H1 (cell line): ENCODE measurements around the gene ANKRD60. TPM values are rescaled to one million over a fixed set of nuclear protein-coding genes. Genes with fewer than 3 reads are reported as not detected.

Source experiments
- CTCF ChIA-PET: fragments of 300-600 bp; sonication (Branson Sonifier 250); formaldehyde crosslinking; loops from one replicate; lab custom pipeline; 2021; ENCODE audit not compliant: partially characterized antibody; lab: Charles Lee
- POLR2A ChIA-PET: fragments of 300-600 bp; sonication (Branson Sonifier 250); formaldehyde crosslinking; loops from one replicate; lab custom pipeline; 2021; ENCODE audit warnings: inconsistent platforms; ENCODE audit not compliant: partially characterized antibody; lab: Charles Lee
- DNase-seq, 2 experiments: peaks; one replicate each; pipeline versions ENCODE4 v3.0.0 to v3.0.0-alpha.2; 2010 to 2022; ENCODE audit warnings: low spot score in 2 of 2, low read depth in 1 of 2, mixed read lengths in 1 of 2
- FAIRE-seq: peaks from 2 replicates; lab custom pipeline; 2011; peaks lifted over from hg19 to GRCh38; lab: Jason Lieb, UNC
- H2AFZ ChIP-seq: 2 replicates; pipeline ENCODE4 v1.8.1; 2012; ENCODE audit warnings: low read length, inconsistent platforms
- H2AK5ac ChIP-seq: 2 replicates; pipeline ENCODE4 v1.6.1; 2013; ENCODE audit warnings: low read depth, low read length
- H2BK120ac ChIP-seq: replicated peaks from 2 replicates; pipeline ENCODE3; 2013; ENCODE audit warnings: low read depth, low read length, inconsistent platforms
- H2BK12ac ChIP-seq: 2 replicates; pipeline ENCODE4 v1.6.1; 2013; ENCODE audit warnings: low read depth, low read length
- H2BK15ac ChIP-seq: 2 replicates; pipeline ENCODE4 v1.6.1; 2013; ENCODE audit warnings: low read length
- H2BK20ac ChIP-seq: 2 replicates; pipeline ENCODE4 v1.6.1; 2013; ENCODE audit warnings: low read length
- H2BK5ac ChIP-seq: 2 replicates; pipeline ENCODE4 v1.6.1; 2013; ENCODE audit warnings: low read depth, low read length
- H3K14ac ChIP-seq: 2 replicates; pipeline ENCODE4 v1.6.1; 2013; ENCODE audit warnings: inconsistent platforms; ENCODE audit not compliant: insufficient read length
- H3K18ac ChIP-seq: 2 replicates; pipeline ENCODE4 v1.6.1; 2013; ENCODE audit warnings: low read length; ENCODE audit errors: extremely low read depth
- H3K23ac ChIP-seq: 2 replicates; pipeline ENCODE4 v1.6.1; 2013; ENCODE audit warnings: inconsistent platforms; ENCODE audit not compliant: insufficient read length
- H3K23me2 ChIP-seq: 2 replicates; pipeline ENCODE4 v1.6.1; 2013; ENCODE audit warnings: low read depth, low read length
- H3K27ac ChIP-seq: 2 replicates; pipeline ENCODE4 v1.6.1; 2011; ENCODE audit warnings: low read depth, low read length, inconsistent platforms
- H3K27me3 ChIP-seq, 4 experiments: replicated peaks in 1 of 4; 1 replicate in 1 of 4; 2 replicates in 3 of 4; pipeline versions ENCODE4 v1.6.1 to v1.8.1; 2011 to 2013; ENCODE audit warnings: low read length in 3 of 4, mild to moderate bottlenecking in 3 of 4, inconsistent platforms in 2 of 4, mixed read lengths in 2 of 4, moderate library complexity in 1 of 4; ENCODE audit not compliant: control insufficient read depth in 3 of 4, insufficient read depth in 3 of 4; ENCODE audit errors: extremely low read depth in 1 of 4
- H3K36me3 ChIP-seq, 4 experiments: 2 replicates each; pipeline versions ENCODE4 v1.6.1 to v1.8.1; 2011 to 2013; ENCODE audit warnings: mild to moderate bottlenecking in 4 of 4, low read length in 3 of 4, moderate library complexity in 2 of 4, control low read depth in 1 of 4, inconsistent platforms in 1 of 4; ENCODE audit not compliant: insufficient read depth in 4 of 4, control insufficient read depth in 2 of 4
- H3K4ac ChIP-seq: replicated peaks from 2 replicates; pipeline ENCODE3; 2013; ENCODE audit warnings: low read length, low read depth, mixed read lengths, inconsistent platforms; ENCODE audit not compliant: insufficient read length
- H3K4me1 ChIP-seq, 4 experiments: replicated peaks in 1 of 4; 1 replicate in 1 of 4; 2 replicates in 3 of 4; pipeline versions ENCODE4 v1.6.1 to v1.8.1; 2011 to 2013; ENCODE audit warnings: low read length in 3 of 4, inconsistent platforms in 2 of 4, mixed read lengths in 1 of 4; ENCODE audit not compliant: insufficient read depth in 4 of 4, control insufficient read depth in 3 of 4
- H3K4me2 ChIP-seq, 2 experiments: 2 replicates each; pipeline versions ENCODE4 v1.6.1 to v1.8.1; 2011 to 2013; ENCODE audit warnings: low read depth in 2 of 2, low read length in 2 of 2, control low read depth in 1 of 2, inconsistent platforms in 1 of 2, mild to moderate bottlenecking in 1 of 2; ENCODE audit not compliant: insufficient read depth in 1 of 2
- H3K4me3 ChIP-seq, 4 experiments: fragments of 200-600, 300-600 bp in 1 of 4; sonication (generic), shearing (Covaris generic), sonication (Bioruptor Twin) in 1 of 4; 2 replicates each; pipeline versions ENCODE4 v1.5.1 to v1.8.1; 2011 to 2016; ENCODE audit warnings: low read length in 4 of 4, low read depth in 3 of 4, control low read depth in 2 of 4, inconsistent platforms in 2 of 4, mild to moderate bottlenecking in 2 of 4, mixed read lengths in 1 of 4, moderate library complexity in 1 of 4; ENCODE audit not compliant: insufficient read depth in 2 of 4; ENCODE audit errors: extremely low read depth in 1 of 4
- H3K56ac ChIP-seq: replicated peaks from 2 replicates; pipeline ENCODE3; 2013; ENCODE audit warnings: low read depth, mild to moderate bottlenecking, mixed read lengths, low read length, inconsistent platforms; ENCODE audit not compliant: insufficient read length
- H3K79me1 ChIP-seq: 2 replicates; pipeline ENCODE4 v1.6.1; 2013; ENCODE audit warnings: low read depth, low read length, control low read depth
- H3K79me2 ChIP-seq, 2 experiments: 2 replicates each; pipeline versions ENCODE4 v1.6.1 to v1.8.1; 2012 to 2013; ENCODE audit warnings: low read length in 2 of 2, mild to moderate bottlenecking in 2 of 2, inconsistent platforms in 1 of 2; ENCODE audit not compliant: insufficient read depth in 2 of 2, control insufficient read depth in 1 of 2
- H3K9ac ChIP-seq, 4 experiments: replicated peaks in 1 of 4; 1 replicate in 1 of 4; 2 replicates in 3 of 4; pipeline versions ENCODE4 v1.6.1 to v1.8.1; 2011 to 2013; ENCODE audit warnings: low read depth in 3 of 4, low read length in 3 of 4, control low read depth in 2 of 4, mild to moderate bottlenecking in 2 of 4, moderate library complexity in 2 of 4, inconsistent platforms in 1 of 4; ENCODE audit errors: extremely low read depth in 1 of 4
- H3K9me3 ChIP-seq, 2 experiments: 2 replicates each; pipeline versions ENCODE4 v1.6.1 to v1.8.1; 2012 to 2013; ENCODE audit warnings: mild to moderate bottlenecking in 2 of 2, moderate library complexity in 2 of 2, control low read depth in 1 of 2, inconsistent platforms in 1 of 2, low read depth in 1 of 2, low read length in 1 of 2, mixed read lengths in 1 of 2; ENCODE audit not compliant: insufficient read depth in 2 of 2
- H4K20me1 ChIP-seq, 2 experiments: replicated peaks in 1 of 2; 2 replicates each; pipeline versions ENCODE3 to v1.8.1; 2011 to 2013; ENCODE audit warnings: inconsistent platforms in 2 of 2, low read length in 2 of 2, mild to moderate bottlenecking in 1 of 2; ENCODE audit not compliant: insufficient read depth in 2 of 2, control insufficient read depth in 1 of 2
- H4K5ac ChIP-seq: 2 replicates; pipeline ENCODE4 v1.6.1; 2013; ENCODE audit warnings: low read length, low read depth, mixed read lengths, inconsistent platforms; ENCODE audit not compliant: insufficient read length
- H4K8ac ChIP-seq: 2 replicates; pipeline ENCODE4 v1.8.0; 2013; ENCODE audit warnings: mild to moderate bottlenecking, moderate library complexity, low read length, inconsistent platforms; ENCODE audit not compliant: insufficient read depth; ENCODE audit errors: extremely low read depth
- H4K91ac ChIP-seq: replicated peaks from 2 replicates; pipeline ENCODE3; 2013; ENCODE audit warnings: low read length, mixed read lengths, inconsistent platforms; ENCODE audit not compliant: insufficient read length
- ATF3 ChIP-seq: IDR thresholded peaks from 2 replicates; pipeline ENCODE4 v1.6.1; 2011; ENCODE audit warnings: low read depth, mild to moderate bottlenecking, low read length; ENCODE audit not compliant: insufficient read depth
- BRCA1 ChIP-seq: IDR thresholded peaks from 2 replicates; pipeline ENCODE4 v1.6.1; 2012; ENCODE audit warnings: low read depth, low read length, improper control_type of control experiment
- EZH2 ChIP-seq: fragments of 200-600 bp; sonication (generic); IDR thresholded peaks from 2 replicates; pipeline ENCODE4 v1.7.1; 2012; ENCODE audit warnings: low read depth, mild to moderate bottlenecking, moderate library complexity, low read length, inconsistent platforms; ENCODE audit not compliant: severe bottlenecking
- HDAC6 ChIP-seq: IDR thresholded peaks from one replicate; pipeline ENCODE4 v1.7.1; 2012; ENCODE audit warnings: low read depth, mild to moderate bottlenecking, inconsistent platforms, low read length, moderate library complexity
- SIRT6 ChIP-seq: IDR thresholded peaks from one replicate; pipeline ENCODE4 v1.7.1; 2012; ENCODE audit warnings: low read length, inconsistent platforms
- SUZ12 ChIP-seq: fragments of 200-600 bp; sonication (generic); IDR thresholded peaks from 2 replicates; pipeline ENCODE4 v1.6.1; 2012; ENCODE audit warnings: mild to moderate bottlenecking, inconsistent platforms, low read length, moderate library complexity, mixed read lengths
- ZNF274 ChIP-seq: IDR thresholded peaks from 2 replicates; pipeline ENCODE4 v1.7.0; 2012; ENCODE audit warnings: low read length, borderline replicate concordance; ENCODE audit errors: extremely low read depth
- WGBS, 2 experiments: shearing (Covaris generic) in 1 of 2; methylation state at CpG; one replicate each; pipeline versions ENCODE4 v1.1.6 to v1.1.7; 2013 to 2015; ENCODE audit warnings: low lambda C conversion rate in 2 of 2, mixed read lengths in 2 of 2, inconsistent platforms in 1 of 2, low coverage in 1 of 2, missing lambda C conversion rate in 1 of 2; ENCODE audit not compliant: insufficient replicate concordance in 2 of 2, insufficient coverage in 1 of 2, insufficient read length in 1 of 2; ENCODE audit errors: extremely low coverage in 1 of 2, missing lambda C conversion rate in 1 of 2; 5-methylcytosine and 5-hydroxymethylcytosine counted together
- polyA plus RNA-seq, 7 experiments: library from polyadenylated mRNA; depleted of rRNA in 3 of 7; stranded (reverse) in 5 of 7; unstranded in 2 of 7; fragments of >200 nt in 5 of 7; fragments of 200-250 nt in 2 of 7; gene quantifications; 1 replicate in 5 of 7; 2 replicates in 1 of 7; 4 replicates in 1 of 7; pipeline versions ENCODE4 v1.2.1 to v1.2.3, GENCODE V29; 2011 to 2013; ENCODE audit warnings: missing spikeins in 2 of 7, mixed read lengths in 2 of 7
- total RNA-seq: library from RNA; stranded (reverse); fragmentation: NEBNext Ultra II Directional; extraction: Animal tissue kit (Norgen Biotek cat#: 25700); gene quantifications from 2 replicates; pipeline ENCODE4 v1.2.1, GENCODE V29; 2021

Gene ANKRD60
- total and polyA plus RNA-seq, 2 of the 8 experiments (the other 6 are each of a cell fraction or from before 2014, with no cell fraction given) = not detected

DNA sequence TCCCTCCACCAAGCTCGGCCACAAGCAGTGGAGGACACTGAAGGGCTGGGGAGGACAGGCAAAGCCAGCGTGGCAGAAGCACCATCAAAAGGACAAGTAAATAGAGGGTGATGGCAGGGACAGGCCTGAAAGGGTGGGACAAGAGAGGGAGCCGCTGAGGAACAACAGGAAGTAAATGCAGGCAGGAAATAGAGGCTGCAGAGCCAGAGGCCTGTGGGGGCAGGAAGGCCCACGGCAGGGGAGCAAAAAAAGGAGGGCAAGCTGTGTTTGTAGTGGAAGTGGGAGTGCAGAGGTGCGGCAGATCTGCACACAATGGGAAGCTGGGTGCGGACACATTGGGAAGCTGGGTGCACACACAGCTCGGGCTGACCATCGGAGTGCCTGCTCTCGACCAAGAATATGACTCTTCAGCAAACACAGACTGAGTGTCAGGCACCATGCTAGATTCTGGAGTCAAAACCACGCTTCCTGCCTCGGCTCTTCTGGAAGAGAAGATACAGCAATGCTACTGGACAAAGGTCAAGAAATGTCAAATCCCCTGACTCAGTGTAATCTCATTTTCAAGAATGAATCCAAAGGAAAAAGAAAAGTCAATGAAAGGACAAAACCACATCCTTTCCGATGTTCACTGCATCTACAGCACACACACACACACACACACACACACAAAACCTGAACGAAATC lies 40.6 kb upstream of the ANKRD60 start:
- no peak overlapping the region for H3K14ac ChIP-seq
- H3K9ac ChIP-seq = no peak overlapping the region
- no peak overlapping the region; the same call in 1 of the 2 replicates for H3K27ac ChIP-seq
- H4K20me1 ChIP-seq = peaks cover 2 to 5% of the 10 kb centered on the region in 2 experiments
- H2BK120ac ChIP-seq = no peak overlapping the region
- H3K79me1 ChIP-seq = peaks cover 2% of the 10 kb centered on the region; the same call in 1 of the 2 replicates
- WGBS, 2 experiments = 89% methylated on average over 13 of the region's 13 CpGs; no CpG with 5 or more reads in 1 of the 2 experiments
- FAIRE-seq (no peak), DNase-seq (no peak)
- H4K91ac ChIP-seq = no peak overlapping the region
- H3K4ac ChIP-seq = no peak overlapping the region
- CTCF ChIA-PET = no interaction called here
- no peaks in the 10 kb centered on the region for H3K9me3 ChIP-seq
- H3K56ac ChIP-seq = no peak overlapping the region
- H3K36me3 ChIP-seq = peaks cover 0 to 6% (median 0%) of the 10 kb centered on the region in 4 experiments; a peak in 5 of 8 replicates
- no peak overlapping the region for H3K4me3 ChIP-seq
- TF ChIP-seq HDAC6 = no peak
- no peak for TF ChIP-seq EZH2
- no peak for TF ChIP-seq BRCA1
- TF ChIP-seq SIRT6 = no peak
- TF ChIP-seq SUZ12 = no peak
- no peak for TF ChIP-seq ATF3
- TF ChIP-seq ZNF274 = no peak
- no peak overlapping the region; the same call in 1 of the 2 replicates for H2BK5ac ChIP-seq
- H2AFZ ChIP-seq = no peak overlapping the region
- no peak overlapping the region for H3K18ac ChIP-seq
- H2AK5ac ChIP-seq = no peak overlapping the region
- H3K4me2 ChIP-seq = no peak overlapping the region
- no peak overlapping the region for H2BK15ac ChIP-seq
- H4K8ac ChIP-seq = no peak overlapping the region
- H3K23me2 ChIP-seq = no peaks in the 10 kb centered on the region; the same call in 1 of the 2 replicates
- POLR2A ChIA-PET = no interaction called here
- H3K4me1 ChIP-seq = peaks cover 0 to 6% (median 0%) of the 10 kb centered on the region in 4 experiments; a peak in 1 of 7 replicates
- H4K5ac ChIP-seq = no peak overlapping the region
- H2BK20ac ChIP-seq = no peak overlapping the region
- no peaks in the 10 kb centered on the region for H3K27me3 ChIP-seq
- no peak overlapping the region for H3K23ac ChIP-seq
- H2BK12ac ChIP-seq = no peak overlapping the region
- no peaks in the 10 kb centered on the region for H3K79me2 ChIP-seq
